Panc1 (cell line): ENCODE data around the gene WIZ. TPM values are rescaled to one million over a fixed set of nuclear protein-coding genes. Genes with fewer than 3 reads are reported as not detected.

Experiments used
- ATAC-seq: fragments of 200-7000 bp; cut with Tn5 transposase; 2 replicates; pipeline ENCODE4 v1.9.1; 2020; ENCODE audit warnings: mild to moderate bottlenecking, moderate library complexity
- BruUV-seq: library from RNA; stranded (reverse); fragments of 400-500 nt; replicated peaks from 2 replicates; lab custom pipeline; 2021; lab: Mats Ljungman, UMichigan
- CTCF ChIA-PET: fragments of 300-600 bp; sonication (Branson Sonifier 250); formaldehyde crosslinking; loops from one replicate; lab custom pipeline; 2022; ENCODE audit warnings: antibody characterized with exemption; lab: Charles Lee
- POLR2A ChIA-PET: fragments of 300-600 bp; sonication (Branson Sonifier 250); formaldehyde crosslinking; loops from one replicate; lab custom pipeline; 2022; ENCODE audit warnings: antibody characterized with exemption; lab: Charles Lee
- DNase-seq: peaks from one replicate; pipeline ENCODE4 v3.0.0-alpha.2; 2010; ENCODE audit warnings: low read depth, low spot score
- H3K27ac ChIP-seq: 2 replicates; pipeline ENCODE4 v1.5.1; 2011; ENCODE audit warnings: mild to moderate bottlenecking, low read length, inconsistent platforms
- H3K27me3 ChIP-seq: fragments of 200-500 bp; sonication (Bioruptor generic); 2 replicates; pipeline ENCODE4 v1.6.0; 2014; ENCODE audit warnings: low read length, inconsistent platforms; ENCODE audit not compliant: control insufficient read depth, insufficient read depth
- H3K36me3 ChIP-seq: fragments of 200-500 bp; sonication (Bioruptor generic); 2 replicates; pipeline ENCODE4 v1.5.1; 2014; ENCODE audit warnings: inconsistent platforms, mild to moderate bottlenecking, low read length, moderate library complexity; ENCODE audit not compliant: control insufficient read depth, insufficient read depth
- H3K4me1 ChIP-seq: 2 replicates; pipeline ENCODE4 v1.5.1; 2011; ENCODE audit warnings: inconsistent platforms, mild to moderate bottlenecking, low read length, moderate library complexity; ENCODE audit not compliant: control insufficient read depth, insufficient read depth
- H3K4me3 ChIP-seq, 2 experiments: 2 replicates each; pipeline ENCODE4 v1.5.1; 2011 to 2012; ENCODE audit warnings: low read depth in 2 of 2, low read length in 2 of 2, mild to moderate bottlenecking in 2 of 2, inconsistent platforms in 1 of 2, moderate library complexity in 1 of 2
- H3K9me3 ChIP-seq: fragments of 200-500 bp; sonication (Bioruptor generic); 2 replicates; pipeline ENCODE4 v1.5.1; 2014; ENCODE audit warnings: low read depth, mild to moderate bottlenecking, inconsistent platforms, low read length, moderate library complexity; ENCODE audit not compliant: control insufficient read depth, insufficient read depth
- POLR2AphosphoS5 ChIP-seq: IDR thresholded peaks from 2 replicates; pipeline ENCODE4 v1.6.1; 2012; ENCODE audit warnings: mild to moderate bottlenecking, low read depth, low read length, moderate library complexity
- SIN3A ChIP-seq: IDR thresholded peaks from 2 replicates; pipeline ENCODE4 v1.6.1; 2012; ENCODE audit warnings: low read depth, mild to moderate bottlenecking, low read length, moderate library complexity, borderline replicate concordance; ENCODE audit not compliant: insufficient read depth
- TCF7L2 ChIP-seq: IDR thresholded peaks from 2 replicates; pipeline ENCODE4 v1.6.1; 2011; ENCODE audit warnings: mild to moderate bottlenecking, low read depth, low read length, inconsistent platforms
- in situ Hi-C: cut with HindIII; loops from 2 replicates; pipeline ENCODE4 v1.10.0; 2016; ENCODE audit warnings: low sequenced_read_pairs, low pct_unique_long_range_greater_than_20kb
- intact Hi-C: fragments of 100-400 bp; cut with micrococcal nuclease; formaldehyde crosslinking; loops from one replicate; pipeline ENCODE4 v1.10.0; 2022; ENCODE audit not compliant: unreplicated experiment
- total RNA-seq: library from RNA; stranded (reverse); gene quantifications from one replicate; pipeline ENCODE4 v1.2.1, GENCODE V29; 2021; ENCODE audit not compliant: unreplicated experiment
- TF ChIP-seq, protein P1 (sequence below): fragments of 450-650 bp; IDR thresholded peaks from 2 replicates; pipeline ENCODE4 v1.5.1; 2017; ENCODE audit warnings: mild to moderate bottlenecking
- TF ChIP-seq, protein P2 (sequence below), 2 experiments: IDR thresholded peaks; 2 replicates each; pipeline ENCODE4 v1.6.1; 2011 to 2012; ENCODE audit warnings: low read depth in 2 of 2, control low read depth in 1 of 2, low read length in 1 of 2, mild to moderate bottlenecking in 1 of 2, moderate library complexity in 1 of 2; ENCODE audit not compliant: insufficient read depth in 1 of 2

Gene WIZ
- total RNA-seq, 1 experiment from 2014 or later, result 41.9 TPM

DNA sequence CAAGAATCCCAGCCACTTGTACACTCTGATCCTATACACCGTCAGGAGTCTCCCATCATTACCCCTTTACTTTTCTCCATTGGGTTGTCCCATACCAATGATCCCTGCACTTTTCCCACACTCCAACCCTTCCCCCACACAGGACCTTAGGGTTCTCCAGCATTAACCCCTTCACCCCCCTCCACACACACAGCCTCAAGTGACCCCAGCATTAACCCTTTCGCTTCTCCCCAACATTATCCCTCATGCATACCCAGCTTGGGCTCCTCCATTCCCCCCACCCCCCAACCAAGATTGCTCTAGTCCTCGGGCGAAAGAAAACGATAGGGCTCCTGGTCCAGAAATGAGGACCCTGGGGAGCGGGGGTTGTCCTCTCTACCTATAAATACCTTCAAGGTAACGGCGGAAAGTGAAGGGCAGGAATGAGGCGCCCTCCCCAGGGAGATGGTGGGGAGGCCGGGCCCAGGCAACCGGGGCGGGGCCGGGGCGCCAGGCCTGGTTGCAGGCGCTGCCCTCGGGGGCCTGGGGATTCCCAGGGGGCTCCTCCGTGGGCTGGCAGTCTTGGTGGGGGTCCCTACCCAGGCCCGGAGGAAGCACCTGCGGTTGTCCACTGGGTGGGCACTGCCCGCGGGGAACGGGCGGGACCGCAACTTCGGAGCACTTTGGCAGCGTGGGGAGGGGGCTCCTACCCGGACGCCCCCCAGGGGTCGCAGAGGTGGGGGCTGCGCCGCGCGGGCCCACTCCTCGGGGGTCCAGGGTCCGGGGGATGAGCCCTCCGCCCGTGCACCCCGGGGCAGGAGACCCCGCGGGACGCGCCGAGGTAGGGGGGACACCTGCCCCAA is 757 bp downstream of the WIZ start:
- Histone ChIP-seq H3K9me3 (no peaks in the 10 kb centered on the region), H3K27ac (no peak overlapping the region), H3K4me3 (peak overlapping the region; percentile 47 to 54), H3K27me3 (no peaks in the 10 kb centered on the region), H3K4me1 (no peaks in the 10 kb centered on the region; the same call in 1 of the 2 replicates), H3K36me3 (no peaks in the 10 kb centered on the region)
- in situ Hi-C loops (no loop called here), intact Hi-C loops (no loop called here)
- TF ChIP-seq POLR2AphosphoS5, result no peak
- ATAC-seq, result peak; percentile 50; the same call in 1 of the 2 replicates
- CTCF ChIA-PET, result no interaction called here
- BruUV-seq, result no TSS peak
- POLR2A ChIA-PET, result no interaction called here
- DNase-seq, result no peak

DNA sequence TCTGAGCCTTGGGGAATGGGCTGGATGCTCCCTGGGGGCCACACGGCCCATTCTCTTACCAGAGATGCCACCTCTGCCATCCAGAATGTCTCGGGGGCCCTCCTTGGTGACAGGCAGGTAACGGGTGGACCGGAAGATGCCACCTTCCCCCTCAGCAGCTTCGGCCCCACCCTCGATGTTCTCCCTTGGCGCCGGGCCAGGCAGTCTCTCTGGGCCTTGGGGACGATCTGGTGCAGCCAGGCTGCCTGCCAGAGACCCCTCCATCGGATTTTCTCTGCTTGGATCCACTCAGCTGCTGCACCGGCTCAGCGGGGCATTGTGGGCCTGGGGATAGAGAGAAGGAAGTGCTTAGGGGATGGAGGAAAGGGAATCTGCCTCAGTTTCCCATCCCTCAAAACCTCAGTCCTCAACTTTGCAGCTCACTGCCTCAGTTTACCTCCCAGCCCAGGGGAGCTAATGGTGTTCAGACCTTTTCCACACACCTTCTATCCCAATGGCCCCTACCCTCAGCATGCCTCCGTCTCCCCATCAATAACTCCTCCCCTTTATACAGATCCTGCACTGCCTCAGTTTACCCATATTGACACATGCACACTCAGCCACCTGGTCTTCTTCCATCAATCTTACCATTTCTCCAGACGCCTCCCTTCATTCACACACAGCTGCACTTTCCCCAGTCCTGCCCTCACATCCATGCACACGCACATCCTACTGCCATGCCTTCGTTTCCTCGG is 1.5 kb downstream of the WIZ start:
- ATAC-seq (no peak), DNase-seq (no peak)
- ChIA-PET CTCF (no interaction called here), POLR2A (no interaction called here)
- no peak overlapping the region for H3K4me3 ChIP-seq
- H3K4me1 ChIP-seq, result no peaks in the 10 kb centered on the region; the same call in 1 of the 2 replicates
- no TSS peak for BruUV-seq
- no peaks in the 10 kb centered on the region for H3K9me3 ChIP-seq
- intact Hi-C loops, result no loop called here
- in situ Hi-C loops, result no loop called here
- no peaks in the 10 kb centered on the region for H3K27me3 ChIP-seq
- TF ChIP-seq, protein P1, sequence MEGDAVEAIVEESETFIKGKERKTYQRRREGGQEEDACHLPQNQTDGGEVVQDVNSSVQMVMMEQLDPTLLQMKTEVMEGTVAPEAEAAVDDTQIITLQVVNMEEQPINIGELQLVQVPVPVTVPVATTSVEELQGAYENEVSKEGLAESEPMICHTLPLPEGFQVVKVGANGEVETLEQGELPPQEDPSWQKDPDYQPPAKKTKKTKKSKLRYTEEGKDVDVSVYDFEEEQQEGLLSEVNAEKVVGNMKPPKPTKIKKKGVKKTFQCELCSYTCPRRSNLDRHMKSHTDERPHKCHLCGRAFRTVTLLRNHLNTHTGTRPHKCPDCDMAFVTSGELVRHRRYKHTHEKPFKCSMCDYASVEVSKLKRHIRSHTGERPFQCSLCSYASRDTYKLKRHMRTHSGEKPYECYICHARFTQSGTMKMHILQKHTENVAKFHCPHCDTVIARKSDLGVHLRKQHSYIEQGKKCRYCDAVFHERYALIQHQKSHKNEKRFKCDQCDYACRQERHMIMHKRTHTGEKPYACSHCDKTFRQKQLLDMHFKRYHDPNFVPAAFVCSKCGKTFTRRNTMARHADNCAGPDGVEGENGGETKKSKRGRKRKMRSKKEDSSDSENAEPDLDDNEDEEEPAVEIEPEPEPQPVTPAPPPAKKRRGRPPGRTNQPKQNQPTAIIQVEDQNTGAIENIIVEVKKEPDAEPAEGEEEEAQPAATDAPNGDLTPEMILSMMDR, result no peak
- TF ChIP-seq, protein P2, sequence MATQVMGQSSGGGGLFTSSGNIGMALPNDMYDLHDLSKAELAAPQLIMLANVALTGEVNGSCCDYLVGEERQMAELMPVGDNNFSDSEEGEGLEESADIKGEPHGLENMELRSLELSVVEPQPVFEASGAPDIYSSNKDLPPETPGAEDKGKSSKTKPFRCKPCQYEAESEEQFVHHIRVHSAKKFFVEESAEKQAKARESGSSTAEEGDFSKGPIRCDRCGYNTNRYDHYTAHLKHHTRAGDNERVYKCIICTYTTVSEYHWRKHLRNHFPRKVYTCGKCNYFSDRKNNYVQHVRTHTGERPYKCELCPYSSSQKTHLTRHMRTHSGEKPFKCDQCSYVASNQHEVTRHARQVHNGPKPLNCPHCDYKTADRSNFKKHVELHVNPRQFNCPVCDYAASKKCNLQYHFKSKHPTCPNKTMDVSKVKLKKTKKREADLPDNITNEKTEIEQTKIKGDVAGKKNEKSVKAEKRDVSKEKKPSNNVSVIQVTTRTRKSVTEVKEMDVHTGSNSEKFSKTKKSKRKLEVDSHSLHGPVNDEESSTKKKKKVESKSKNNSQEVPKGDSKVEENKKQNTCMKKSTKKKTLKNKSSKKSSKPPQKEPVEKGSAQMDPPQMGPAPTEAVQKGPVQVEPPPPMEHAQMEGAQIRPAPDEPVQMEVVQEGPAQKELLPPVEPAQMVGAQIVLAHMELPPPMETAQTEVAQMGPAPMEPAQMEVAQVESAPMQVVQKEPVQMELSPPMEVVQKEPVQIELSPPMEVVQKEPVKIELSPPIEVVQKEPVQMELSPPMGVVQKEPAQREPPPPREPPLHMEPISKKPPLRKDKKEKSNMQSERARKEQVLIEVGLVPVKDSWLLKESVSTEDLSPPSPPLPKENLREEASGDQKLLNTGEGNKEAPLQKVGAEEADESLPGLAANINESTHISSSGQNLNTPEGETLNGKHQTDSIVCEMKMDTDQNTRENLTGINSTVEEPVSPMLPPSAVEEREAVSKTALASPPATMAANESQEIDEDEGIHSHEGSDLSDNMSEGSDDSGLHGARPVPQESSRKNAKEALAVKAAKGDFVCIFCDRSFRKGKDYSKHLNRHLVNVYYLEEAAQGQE (IDR thresholded peaks at IDR 0.05; ENCODE audit: insufficient read depth in 1 of 2, low read depth in 2 of 2, low read length in 1 of 2), result no peak
- no peak for TF ChIP-seq SIN3A
- TF ChIP-seq POLR2AphosphoS5, result no peak
- TF ChIP-seq TCF7L2, result no peak
- H3K27ac ChIP-seq, result no peak overlapping the region
- H3K36me3 ChIP-seq, result no peaks in the 10 kb centered on the region
